DLD1 (cell line): Measurements from ENCODE around the gene OR6N2.

Source experiments
- in situ Hi-C: cut with HindIII; loops from 2 replicates; pipeline ENCODE4 v1.10.0; 2017; ENCODE audit warnings: low sequenced_read_pairs

OR6N2 gene

DNA sequence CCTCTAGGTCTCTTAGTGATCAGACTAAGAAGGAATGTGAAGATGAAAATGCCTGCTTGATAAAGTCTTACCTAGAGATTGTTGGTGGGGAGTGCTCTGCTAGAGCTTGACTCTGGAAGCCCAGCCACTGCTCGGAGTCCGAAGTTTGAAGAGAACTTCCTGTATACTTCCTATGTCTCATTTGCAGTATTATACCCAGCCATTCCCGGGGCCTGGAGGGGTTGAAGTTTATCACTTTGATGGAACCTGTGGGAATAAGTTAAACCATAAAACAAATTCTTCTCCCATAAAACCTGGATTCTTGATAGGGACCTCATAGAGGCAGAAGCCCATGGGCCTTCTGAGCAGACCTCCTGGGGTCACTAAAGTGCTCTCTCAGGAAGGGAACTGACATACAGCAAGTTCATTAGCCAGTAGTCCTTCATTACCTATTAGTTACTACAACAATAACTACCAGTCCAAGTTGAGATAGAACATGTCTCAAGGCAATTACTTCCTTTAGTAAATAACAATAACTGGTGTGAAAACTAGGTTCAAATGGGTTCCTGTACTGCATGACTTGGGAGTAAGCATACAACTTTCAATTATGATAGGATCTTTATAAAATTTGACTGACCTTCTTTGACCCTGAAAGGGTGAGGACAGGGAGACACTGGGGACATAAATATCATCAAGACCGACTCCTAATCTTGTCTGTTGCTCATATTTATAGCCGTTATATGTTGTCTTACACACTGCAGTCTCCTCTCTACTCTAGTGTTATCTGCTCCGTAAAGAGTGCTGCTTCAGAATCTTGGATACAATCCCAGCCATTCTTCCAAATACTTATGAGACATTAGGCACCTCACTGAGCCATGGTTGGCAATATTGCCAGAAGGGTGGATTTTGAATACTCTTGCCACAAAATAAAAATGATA, 8.8 kb downstream of the OR6N2 start, which contains the start of gene OR6N1:
Gene OR6N1 (minus strand): TSS at position 246 of the 917 bp plus-strand sequence. CDS start 5,513 bp downstream, outside the sequence.
- in situ Hi-C loops, result no loop called here

- in situ Hi-C loops, result no loop called here
Measured at GRCh38 chr1:158754420-158754819, 26.6 kb downstream of the OR6N2 start, which contains the start of gene OR6K6. Gene OR6K6, plus strand, starts transcription at chr1:158754720. Its CDS starts 168 bp downstream, at chr1:158754888.

GRCh38 chr1:158752155-158752712, 28.8 kb downstream of the OR6N2 start:
- in situ Hi-C loops, result no loop called here

GRCh38 chr1:158735848-158736247, 45.2 kb downstream of the OR6N2 start:
- in situ Hi-C loops, result no loop called here

- in situ Hi-C loops, result no loop called here
Measured at GRCh38 chr1:158732524-158732923, 48.5 kb downstream of the OR6N2 start.

- in situ Hi-C loops, result no loop called here
Measured at GRCh38 chr1:158731707-158732106, 49.3 kb downstream of the OR6N2 start.

DNA sequence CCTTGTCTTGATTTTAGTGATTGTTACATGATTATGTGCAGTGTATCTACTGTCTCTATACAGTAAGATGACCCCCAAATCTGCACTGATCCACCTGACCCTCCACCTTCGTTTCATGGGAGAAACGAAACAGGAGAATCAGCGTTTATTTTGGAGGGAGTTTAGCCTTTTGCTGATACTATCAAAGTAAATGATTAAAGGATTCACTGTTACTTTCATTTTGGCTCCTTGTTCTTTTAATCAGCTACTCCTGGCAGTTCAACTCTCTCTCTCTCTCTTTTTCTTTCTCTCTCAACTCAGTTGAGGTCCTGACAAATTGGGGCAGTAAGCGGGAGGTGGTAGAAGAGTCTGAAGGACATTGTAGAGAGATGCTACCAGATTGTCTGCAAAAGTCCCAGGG, 50.6 kb downstream of the OR6N2 start:
- in situ Hi-C loops, result no loop called here

DNA sequence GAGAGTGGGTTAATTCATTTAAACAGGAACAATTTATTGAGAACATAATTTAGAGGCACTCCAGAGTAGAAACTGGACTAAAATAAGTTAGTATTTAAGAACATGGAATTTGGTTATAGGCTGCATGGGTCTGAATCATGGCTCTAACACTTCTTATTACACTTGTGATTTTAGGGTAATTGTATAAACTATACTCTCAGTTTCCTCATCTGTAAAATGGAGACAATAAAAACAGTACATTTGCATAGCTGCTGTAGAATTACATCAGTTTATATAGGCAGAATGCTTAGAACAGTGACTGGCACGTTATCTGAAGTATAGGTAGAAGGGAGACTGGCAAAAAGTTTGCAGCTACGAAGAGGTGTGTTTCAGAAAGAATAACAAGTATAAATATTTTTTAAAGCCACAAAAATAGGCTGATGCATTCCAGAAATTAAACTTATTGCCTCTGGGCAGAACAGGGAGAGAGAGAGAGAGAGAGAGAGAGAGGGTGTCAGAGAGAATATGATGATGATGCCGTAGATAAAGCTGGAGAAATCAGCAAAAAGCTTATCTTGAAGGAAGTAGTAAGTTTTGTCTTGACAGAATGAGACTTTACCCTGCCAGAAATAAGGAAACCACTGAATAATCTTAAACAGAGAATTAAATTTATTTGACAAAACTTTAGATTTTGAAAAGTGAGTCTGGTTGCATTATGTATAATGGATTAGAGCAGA, 52.3 kb downstream of the OR6N2 start:
- in situ Hi-C loops, result no loop called here

DNA sequence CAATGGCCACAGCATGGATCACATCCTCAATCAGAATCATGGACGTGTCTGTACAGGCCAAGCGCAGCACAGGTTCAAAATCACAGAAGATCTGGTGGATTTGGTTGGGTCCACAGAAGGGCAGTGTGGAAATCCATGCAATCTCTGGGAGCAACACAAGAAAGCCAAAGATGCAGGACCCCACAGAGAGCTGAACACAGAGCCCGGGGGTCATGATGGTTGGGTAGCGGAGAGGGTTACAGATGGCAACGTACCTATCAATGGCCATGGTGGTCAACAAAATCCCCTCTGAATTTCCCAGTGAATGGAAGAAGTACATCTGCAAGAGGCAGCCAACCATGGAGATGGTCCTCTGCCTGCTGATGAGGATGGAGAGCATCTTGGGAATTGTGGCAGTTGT, 56.6 kb downstream of the OR6N2 start:
- in situ Hi-C loops, result no loop called here
